ENCODE data around the gene ZNF618. TPM values are rescaled to one million over a fixed set of nuclear protein-coding genes. Genes with fewer than 3 reads are reported as not detected.

Gene ZNF618
- total and polyA plus RNA-seq, 2 experiments from 2014 or later, result 2.3 to 5.1 TPM

DNA sequence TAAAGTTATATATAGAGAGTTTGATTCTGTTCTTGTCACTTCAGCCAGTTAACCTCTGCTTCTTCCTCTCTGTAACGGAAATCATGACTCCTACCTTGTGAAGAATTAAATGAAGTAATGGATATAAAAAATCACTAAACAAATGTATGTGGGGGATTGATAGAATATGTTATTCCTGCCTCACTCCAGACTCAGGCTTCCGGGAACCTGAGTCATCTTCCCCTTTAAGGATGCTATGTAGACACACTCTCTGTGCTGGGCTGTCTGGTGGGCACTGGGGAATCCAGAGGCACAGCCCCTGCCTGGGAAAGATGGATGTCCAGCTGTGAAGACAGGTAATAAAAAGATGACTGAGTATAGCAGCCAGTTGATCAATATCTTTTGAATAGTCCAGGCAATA, 77.4 kb downstream of the ZNF618 start:
- Histone ChIP-seq H3F3A (ENCODE audit: insufficient read depth) (peaks cover 59% of the 10 kb centered on the region), H3K9me3 (ENCODE audit: low read depth) (no peaks in the 10 kb centered on the region), H3K4me1 (ENCODE audit: insufficient read depth) (peaks cover 64% of the 10 kb centered on the region), H3K4me2 (ENCODE audit: unreplicated experiment) (peak overlapping the region; percentile 36), H3K9me2 (ENCODE audit: insufficient read depth) (no peaks in the 10 kb centered on the region), H3K27ac (no peak overlapping the region), H4K20me1 (ENCODE audit: insufficient read depth) (no peaks in the 10 kb centered on the region), H3K9ac (no peak overlapping the region), H3K79me2 (ENCODE audit: insufficient read depth) (peaks cover 29% of the 10 kb centered on the region), H2AFZ (no peak overlapping the region), H3K27me3 (replicated peaks; ENCODE audit: insufficient read depth) (no peaks in the 10 kb centered on the region), H3K4me3 (no peak overlapping the region), H3K36me3 (ENCODE audit: low read depth) (no peaks in the 10 kb centered on the region)
- peak; percentile 55 for DNase-seq
- TF ChIP-seq EZH2 (IDR thresholded peaks at IDR 0.05; ENCODE audit: insufficient read depth, poor library complexity, severe bottlenecking) (no peak), EZH2phosphoT487 (IDR thresholded peaks at IDR 0.05; ENCODE audit: insufficient read depth, low read depth) (no peak)
- 40 to 46% methylated on average over 2 of the region's 2 CpGs for WGBS, 2 experiments (ENCODE audit: low coverage in 1 of 2, low lambda C conversion rate in 2 of 2, missing lambda C conversion rate in 2 of 2)
- in situ Hi-C loops (cut with MboI), result no loop called here

DNA sequence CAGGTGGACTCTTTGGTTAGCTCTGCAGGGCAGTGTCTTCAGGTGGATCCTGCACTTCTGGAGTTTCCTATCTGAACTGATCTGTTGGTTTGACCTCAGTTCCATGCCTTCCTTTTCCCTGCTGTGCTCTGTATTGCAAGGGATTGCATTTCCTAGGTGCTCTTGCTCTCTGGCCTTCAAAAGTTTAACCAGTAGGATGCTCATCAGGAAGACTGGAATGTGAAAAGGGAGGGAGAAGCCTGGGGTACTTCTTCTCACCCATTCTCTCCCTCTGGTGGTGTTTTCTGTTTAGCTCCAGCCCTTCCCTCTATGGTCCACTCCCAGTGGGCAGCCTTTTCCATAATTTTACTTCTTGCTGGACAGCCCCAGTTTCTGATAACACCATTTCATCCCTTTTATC, 78.5 kb downstream of the ZNF618 start:
- Histone ChIP-seq H3K9me2 (ENCODE audit: insufficient read depth) (no peaks in the 10 kb centered on the region), H3K4me1 (ENCODE audit: insufficient read depth) (peaks cover 67% of the 10 kb centered on the region), H3K9ac (peak overlapping the region; percentile 10; the same call in 1 of the 2 replicates), H3K27ac (peak overlapping the region; percentile 60), H3F3A (ENCODE audit: insufficient read depth) (peaks cover 59% of the 10 kb centered on the region), H2AFZ (no peak overlapping the region), H3K79me2 (ENCODE audit: insufficient read depth) (peaks cover 27% of the 10 kb centered on the region), H3K27me3 (replicated peaks; ENCODE audit: insufficient read depth) (no peaks in the 10 kb centered on the region), H3K36me3 (ENCODE audit: low read depth) (no peaks in the 10 kb centered on the region), H3K4me3 (no peak overlapping the region), H3K4me2 (ENCODE audit: unreplicated experiment) (peak overlapping the region; percentile 69), H3K9me3 (ENCODE audit: low read depth) (no peaks in the 10 kb centered on the region), H4K20me1 (ENCODE audit: insufficient read depth) (no peaks in the 10 kb centered on the region)
- in situ Hi-C loops (cut with MboI), result no loop called here
- TF ChIP-seq EZH2phosphoT487 (IDR thresholded peaks at IDR 0.05; ENCODE audit: insufficient read depth, low read depth), result no peak
- no peak for TF ChIP-seq EZH2 (IDR thresholded peaks at IDR 0.05; ENCODE audit: insufficient read depth, poor library complexity, severe bottlenecking)
- DNase-seq, result peak; percentile 15

GRCh38 chr9:113955076-113955752, 79.1 kb downstream of the ZNF618 start:
- TF ChIP-seq EZH2phosphoT487 (IDR thresholded peaks at IDR 0.05; ENCODE audit: insufficient read depth, low read depth) (no peak), EZH2 (IDR thresholded peaks at IDR 0.05; ENCODE audit: insufficient read depth, poor library complexity, severe bottlenecking) (no peak)
- Histone ChIP-seq H3K4me3 (peak overlapping the region; percentile 33; the same call in 1 of the 2 replicates), H3K9me3 (ENCODE audit: low read depth) (no peaks in the 10 kb centered on the region), H3K27ac (peak overlapping the region; percentile 60), H3K79me2 (ENCODE audit: insufficient read depth) (peaks cover 23% of the 10 kb centered on the region), H3K4me1 (ENCODE audit: insufficient read depth) (peaks cover 67% of the 10 kb centered on the region), H3K27me3 (replicated peaks; ENCODE audit: insufficient read depth) (no peaks in the 10 kb centered on the region), H4K20me1 (ENCODE audit: insufficient read depth) (no peaks in the 10 kb centered on the region), H3K9ac (peak overlapping the region; percentile 46; the same call in 1 of the 2 replicates), H3K9me2 (ENCODE audit: insufficient read depth) (no peaks in the 10 kb centered on the region), H3F3A (ENCODE audit: insufficient read depth) (peaks cover 59% of the 10 kb centered on the region), H3K4me2 (ENCODE audit: unreplicated experiment) (peak overlapping the region; percentile 69), H3K36me3 (ENCODE audit: low read depth) (no peaks in the 10 kb centered on the region), H2AFZ (no peak overlapping the region)
- 8 to 16% methylated on average over 2 of the region's 2 CpGs for WGBS, 2 experiments (ENCODE audit: low coverage in 1 of 2, low lambda C conversion rate in 2 of 2, missing lambda C conversion rate in 2 of 2)
- DNase-seq, result peak; percentile 74
- in situ Hi-C loops (cut with MboI), result no loop called here

GRCh38 chr9:113956901-113957300, 80.8 kb downstream of the ZNF618 start:
- peaks cover 17% of the 10 kb centered on the region for H3K79me2 ChIP-seq (ENCODE audit: insufficient read depth)
- H3K4me1 ChIP-seq (ENCODE audit: insufficient read depth), result peaks cover 67% of the 10 kb centered on the region
- no peaks in the 10 kb centered on the region for H3K9me2 ChIP-seq (ENCODE audit: insufficient read depth)
- in situ Hi-C loops (cut with MboI), result no loop called here
- peak overlapping the region; percentile 57 for H3K4me2 ChIP-seq (ENCODE audit: unreplicated experiment)
- WGBS, 2 experiments (ENCODE audit: low coverage in 1 of 2, low lambda C conversion rate in 2 of 2, missing lambda C conversion rate in 2 of 2), result 91% methylated on average over 5 of the region's 5 CpGs
- H3K9me3 ChIP-seq (ENCODE audit: low read depth), result no peaks in the 10 kb centered on the region
- peak overlapping the region; percentile 70 for H3K27ac ChIP-seq
- peaks cover 59% of the 10 kb centered on the region for H3F3A ChIP-seq (ENCODE audit: insufficient read depth)
- no peaks in the 10 kb centered on the region for H3K27me3 ChIP-seq (replicated peaks; ENCODE audit: insufficient read depth)
- DNase-seq, result peak; percentile 25
- no peak overlapping the region for H2AFZ ChIP-seq
- no peak overlapping the region for H3K9ac ChIP-seq
- no peaks in the 10 kb centered on the region for H4K20me1 ChIP-seq (ENCODE audit: insufficient read depth)
- H3K4me3 ChIP-seq, result no peak overlapping the region
- H3K36me3 ChIP-seq (ENCODE audit: low read depth), result no peaks in the 10 kb centered on the region
- TF ChIP-seq EZH2phosphoT487 (IDR thresholded peaks at IDR 0.05; ENCODE audit: insufficient read depth, low read depth) (no peak), EZH2 (IDR thresholded peaks at IDR 0.05; ENCODE audit: insufficient read depth, poor library complexity, severe bottlenecking) (no peak)
